HK-2 (cell line): ENCODE measurements around the gene SPIRE1.
"Not testable (repeated sequence)": the region's sequence is repeated elsewhere in the genome, so short reads cannot be mapped to it uniquely, and the experiment has no call there.

ENCODE experiments used
- DNase-seq: peaks from one replicate; pipeline ENCODE4 v3.0.0-alpha.2; 2018; ENCODE audit not compliant: unreplicated experiment

The SPIRE1 gene

GRCh38 chr18:12485479-12486105 is 172.3 kb downstream of the SPIRE1 start:
- no peak for DNase-seq

DNA sequence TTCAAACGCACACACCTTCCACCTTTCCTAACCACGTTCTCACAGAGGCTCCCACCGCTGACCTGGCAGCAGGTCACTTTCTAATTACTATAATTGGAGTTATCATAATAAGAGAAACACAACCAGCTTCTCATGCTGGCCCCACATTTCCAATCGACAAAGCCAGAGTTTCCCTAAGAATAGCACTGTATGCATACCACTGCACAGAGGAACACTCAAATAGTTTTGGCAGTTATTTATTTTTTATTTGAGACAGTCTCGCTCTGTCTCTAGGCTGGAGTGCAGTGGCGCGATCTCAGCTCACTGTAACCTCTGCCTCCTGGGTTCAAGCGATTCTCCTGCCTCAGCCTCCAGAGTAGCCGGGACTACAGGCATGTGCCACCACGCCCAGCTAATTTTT is 176.0 kb downstream of the SPIRE1 start:
- not testable (repeated sequence) for DNase-seq

DNA sequence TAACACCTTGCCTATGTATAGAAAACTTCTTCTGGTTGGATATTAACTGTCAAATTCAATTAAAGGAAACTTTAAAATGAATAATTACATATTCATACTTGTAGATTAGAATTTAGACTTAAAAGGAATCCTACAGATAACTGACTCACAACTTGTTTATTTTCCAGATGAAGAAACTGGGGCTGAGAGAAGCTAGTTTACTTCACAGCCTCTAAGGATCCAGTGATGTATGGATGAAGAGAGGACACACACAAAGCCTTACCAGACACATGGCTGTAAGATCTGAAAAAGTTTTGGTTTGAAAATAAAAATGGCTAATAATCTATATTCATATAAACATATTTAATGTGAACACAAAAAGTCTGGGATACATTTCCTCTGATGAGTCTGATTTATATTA is 177.9 kb downstream of the SPIRE1 start:
- DNase-seq = no peak

- no peak for DNase-seq
These were observed 178.4 kb downstream of the SPIRE1 start for GRCh38 chr18:12479536-12479935.

- no peak for DNase-seq
These were observed 179.4 kb downstream of the SPIRE1 start for GRCh38 chr18:12478269-12479047.

- DNase-seq = no peak
These were observed 180.3 kb downstream of the SPIRE1 start for GRCh38 chr18:12477606-12478005.

DNA sequence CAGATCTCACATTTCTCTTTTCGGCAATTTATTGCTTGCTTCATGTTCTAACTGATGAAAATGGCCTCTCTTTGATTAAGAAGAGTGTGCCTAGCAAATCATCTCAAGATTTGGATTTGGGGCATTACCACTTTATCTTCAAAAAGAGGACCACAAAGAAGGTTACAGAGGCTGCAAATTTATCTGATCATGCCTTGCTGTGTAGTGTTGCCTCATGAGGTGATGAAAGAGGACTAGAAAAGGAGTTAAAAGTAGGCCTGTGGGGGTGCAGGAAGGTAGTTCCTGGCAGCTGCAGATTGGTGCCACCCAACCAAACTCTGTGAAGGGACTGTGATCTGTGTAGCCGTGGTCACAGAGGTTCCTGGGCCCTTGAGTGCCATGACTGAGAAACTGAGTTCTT is 181.0 kb downstream of the SPIRE1 start:
- no peak for DNase-seq

DNA sequence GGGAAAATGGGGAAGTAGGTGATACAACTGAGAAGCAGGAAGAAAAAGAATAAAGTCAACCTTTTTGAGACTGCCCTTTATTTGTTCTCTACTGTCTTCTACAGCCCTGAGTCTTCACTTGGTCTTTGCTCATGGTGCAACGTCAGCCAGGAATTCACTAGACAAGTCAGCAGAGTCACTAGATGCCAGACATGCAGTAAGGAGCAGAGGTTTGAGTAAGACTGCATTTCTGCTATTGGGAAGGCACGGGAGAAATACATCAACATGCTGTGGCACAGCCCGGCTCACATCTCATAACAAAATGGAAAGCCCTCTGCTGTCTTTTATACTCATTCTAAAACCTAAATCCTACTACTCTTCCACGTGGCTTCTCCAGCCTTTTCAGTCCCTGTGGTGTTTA is 183.0 kb downstream of the SPIRE1 start:
- no peak for DNase-seq

DNA sequence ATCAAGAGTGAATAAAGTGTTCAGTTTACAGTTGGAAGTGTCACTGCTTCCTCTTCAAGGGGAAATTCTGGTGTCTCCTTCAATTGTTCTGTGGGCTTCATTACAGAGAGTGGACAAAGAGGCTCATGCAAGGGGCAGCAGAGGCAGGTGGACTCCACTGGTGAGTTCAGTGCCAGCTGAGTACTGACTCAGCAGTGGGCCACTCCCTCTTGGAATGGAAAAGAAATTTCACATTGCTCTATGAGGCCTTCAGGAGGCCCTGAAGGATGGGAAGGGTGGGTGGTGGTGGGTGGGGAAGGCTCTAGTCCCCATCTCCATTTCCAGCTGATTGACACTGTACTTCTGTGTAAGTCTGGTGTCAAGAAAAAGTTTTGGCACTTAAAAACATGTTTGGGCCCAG is 183.8 kb downstream of the SPIRE1 start:
- no peak for DNase-seq

- no peak for DNase-seq
These were observed 187.4 kb downstream of the SPIRE1 start for GRCh38 chr18:12470382-12471075.

DNA sequence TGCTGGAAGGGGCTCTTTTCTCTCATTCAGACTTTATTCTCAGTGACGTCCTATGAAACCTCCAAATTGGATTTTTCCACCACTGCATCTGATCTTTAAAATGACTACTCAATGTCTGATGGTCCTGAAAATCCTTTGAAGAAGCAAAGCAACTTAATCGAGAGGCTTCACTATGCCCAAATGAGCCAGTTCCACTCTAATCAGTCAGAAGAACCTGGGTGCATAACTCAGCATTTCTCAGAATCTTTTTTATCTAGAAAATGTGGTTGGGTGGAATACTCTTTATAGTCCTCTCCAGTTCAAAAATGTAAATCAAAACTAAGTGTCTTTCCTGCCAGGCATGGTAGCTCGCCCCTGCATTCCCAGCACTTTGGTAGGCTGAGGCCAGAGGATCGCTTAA is 189.5 kb downstream of the SPIRE1 start:
- no peak for DNase-seq

DNA sequence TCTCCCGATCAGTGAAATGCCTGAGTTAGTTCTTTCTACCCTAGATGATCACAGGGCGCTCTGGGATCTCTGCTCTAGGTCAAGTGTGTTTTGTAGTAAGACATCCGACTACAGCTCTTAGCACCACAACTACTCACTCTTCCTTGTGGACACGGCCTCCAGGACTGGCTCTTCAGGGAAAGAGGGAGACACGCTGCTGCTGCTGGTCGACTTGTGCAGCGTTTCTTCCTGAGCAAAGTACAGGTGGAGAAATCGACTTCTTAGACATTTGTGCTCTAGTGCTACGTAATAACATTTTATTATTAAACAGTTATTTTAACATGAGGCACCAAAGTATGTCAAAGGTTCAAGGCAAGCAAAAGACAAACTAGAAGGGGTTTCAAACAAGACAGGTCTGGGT is 193.2 kb downstream of the SPIRE1 start:
- DNase-seq = no peak

- DNase-seq = no peak
These were observed 194.7 kb downstream of the SPIRE1 start for GRCh38 chr18:12463191-12463590.

DNA sequence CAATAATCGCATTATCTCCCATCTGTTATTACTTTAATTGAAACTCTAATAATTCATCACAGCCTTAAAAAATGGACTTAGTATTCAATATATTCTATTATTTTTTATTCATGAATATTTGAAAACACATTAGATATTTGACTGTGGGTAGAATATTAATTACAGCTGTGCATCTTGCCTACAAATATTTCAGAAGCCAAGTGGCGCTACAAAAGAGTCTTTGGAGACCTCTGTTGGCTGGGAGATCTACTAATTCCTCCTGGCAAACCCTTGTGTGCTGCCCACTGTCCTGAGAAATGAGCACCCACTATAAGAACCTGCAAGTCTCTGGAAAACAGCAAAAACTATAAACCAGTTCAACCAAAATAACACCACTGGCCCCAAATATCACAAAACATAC is 195.7 kb downstream of the SPIRE1 start:
- DNase-seq = no peak

- no peak for DNase-seq
These were observed 196.6 kb downstream of the SPIRE1 start for GRCh38 chr18:12461326-12461725.

GRCh38 chr18:12460874-12461273 is 197.0 kb downstream of the SPIRE1 start:
- DNase-seq = no peak

DNA sequence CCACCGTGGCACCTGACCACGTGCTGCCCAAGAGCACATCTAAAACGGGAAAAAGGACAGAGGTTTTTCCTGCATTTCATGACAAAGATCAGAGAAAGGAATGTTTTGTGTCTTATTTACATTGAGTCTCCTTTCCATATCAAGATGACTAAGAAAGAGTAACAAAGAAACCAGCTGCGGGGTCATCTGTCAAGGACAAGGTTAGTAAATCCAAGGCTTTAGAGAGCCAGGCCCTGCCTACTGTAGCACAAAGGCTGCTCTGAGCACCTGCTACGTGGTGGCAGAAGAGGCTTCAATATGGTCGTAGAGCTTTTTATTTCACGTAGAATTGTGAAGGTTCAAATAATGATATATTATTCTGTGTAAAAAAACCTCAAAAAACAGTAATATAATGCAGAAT is 199.1 kb downstream of the SPIRE1 start:
- DNase-seq = no peak

DNA sequence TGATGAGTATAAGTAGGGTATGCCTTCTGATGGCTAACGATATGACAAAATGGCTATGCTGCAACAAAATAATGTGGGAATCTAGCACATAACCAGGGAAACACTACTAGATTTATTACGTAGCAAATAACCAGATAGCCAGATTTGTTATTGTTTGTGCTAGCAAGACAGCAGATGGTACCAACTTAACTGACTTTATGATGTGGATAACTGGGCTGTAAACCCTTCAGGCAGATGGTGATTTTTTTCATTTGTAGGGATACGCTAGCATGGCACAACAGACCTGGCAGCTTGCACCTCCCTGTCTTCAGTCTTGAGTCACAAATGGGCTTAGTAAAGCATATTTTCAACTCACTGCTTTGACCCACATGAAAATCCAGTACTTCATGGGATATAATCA is 201.5 kb downstream of the SPIRE1 start:
- no peak for DNase-seq

- no peak for DNase-seq
These were observed 202.4 kb downstream of the SPIRE1 start for GRCh38 chr18:12455496-12455895.

GRCh38 chr18:12452784-12453183 is 205.1 kb downstream of the SPIRE1 start:
- DNase-seq = no peak

DNA sequence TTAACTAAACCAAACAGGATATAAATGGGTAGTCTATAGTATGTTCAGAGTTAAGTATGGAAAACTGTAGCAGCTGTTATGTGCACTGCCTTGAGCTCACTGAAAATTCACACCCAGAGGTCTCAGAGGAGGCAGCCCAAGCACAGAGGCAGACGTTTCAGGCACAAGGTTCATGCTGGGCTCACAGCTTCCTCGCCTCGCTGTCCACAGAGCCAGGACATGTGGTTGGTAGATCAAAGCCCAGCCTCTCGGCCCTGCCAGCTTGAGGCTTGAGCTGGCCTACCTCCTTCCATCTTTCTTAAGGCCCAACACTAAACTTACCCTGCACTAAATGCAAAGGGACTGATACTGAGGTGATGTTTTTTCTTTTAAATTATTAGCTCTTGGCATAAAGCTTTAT is 206.5 kb downstream of the SPIRE1 start:
- DNase-seq = no peak

GRCh38 chr18:12449051-12449785 is 208.7 kb downstream of the SPIRE1 start:
- DNase-seq = no peak
